CD14-positive monocyte (primary cell): ENCODE measurements around the gene SBK3. TPM values are rescaled to one million over a fixed set of nuclear protein-coding genes. Genes with fewer than 3 reads are reported as not detected.

Experiments used
- DNase-seq, 3 donors: peaks; one replicate each; pipeline ENCODE4 v3.0.0-alpha.2; 2011 to 2022
- H2AFZ ChIP-seq: 2 replicates; pipeline ENCODE4 v1.6.0; 2012; ENCODE audit warnings: mild to moderate bottlenecking, low read depth, low read length, inconsistent platforms; ENCODE audit not compliant: insufficient read depth, poor library complexity, severe bottlenecking
- H3K27ac ChIP-seq, 2 donors: 1 replicate in 1 of 2; 2 replicates in 1 of 2; pipeline ENCODE4 v1.5.1; 2012 to 2013; ENCODE audit warnings: low read length in 2 of 2, control low read depth in 1 of 2, inconsistent platforms in 1 of 2, low read depth in 1 of 2, mild to moderate bottlenecking in 1 of 2
- H3K27me3 ChIP-seq, 2 donors: one replicate each; pipeline versions ENCODE4 v1.6.0 to v1.6.1; 2011 to 2013; ENCODE audit warnings: low read length in 2 of 2; ENCODE audit not compliant: control insufficient read depth in 2 of 2, insufficient read depth in 2 of 2
- H3K36me3 ChIP-seq, 2 donors: replicated peaks in 1 of 2; 1 replicate in 1 of 2; 2 replicates in 1 of 2; pipeline versions ENCODE4 v1.5.1 to v1.6.1; 2012 to 2013; ENCODE audit warnings: low read length in 2 of 2, control low read depth in 1 of 2, inconsistent platforms in 1 of 2, mild to moderate bottlenecking in 1 of 2; ENCODE audit not compliant: insufficient read depth in 2 of 2, control insufficient read depth in 1 of 2
- H3K4me1 ChIP-seq, 2 donors: 1 replicate in 1 of 2; 2 replicates in 1 of 2; pipeline versions ENCODE4 v1.5.1 to v1.6.1; 2012 to 2013; ENCODE audit warnings: low read length in 2 of 2, control low read depth in 1 of 2, inconsistent platforms in 1 of 2, mild to moderate bottlenecking in 1 of 2, moderate library complexity in 1 of 2; ENCODE audit not compliant: insufficient read depth in 2 of 2, control insufficient read depth in 1 of 2
- H3K4me2 ChIP-seq: replicated peaks from 2 replicates; pipeline ENCODE3; 2012; ENCODE audit warnings: low read length, moderate library complexity, mild to moderate bottlenecking; ENCODE audit not compliant: poor library complexity, severe bottlenecking; ENCODE audit errors: extremely low read depth
- H3K4me3 ChIP-seq, 3 experiments: fragments of 200-600 bp in 1 of 3; sonication (generic) in 1 of 3; replicated peaks in 1 of 3; 1 replicate in 2 of 3; 2 replicates in 1 of 3; pipeline ENCODE4 v1.5.1; 2011 to 2013; ENCODE audit warnings: low read length in 3 of 3, mild to moderate bottlenecking in 3 of 3, control low read depth in 2 of 3, low read depth in 2 of 3, inconsistent platforms in 1 of 3, moderate library complexity in 1 of 3
- H3K79me2 ChIP-seq: 2 replicates; pipeline ENCODE4 v1.6.0; 2012; ENCODE audit warnings: mild to moderate bottlenecking, control low read depth, inconsistent platforms, low read length, moderate library complexity; ENCODE audit not compliant: insufficient read depth
- H3K9ac ChIP-seq: 2 replicates; pipeline ENCODE4 v1.6.0; 2017; ENCODE audit warnings: low read length, mild to moderate bottlenecking; ENCODE audit not compliant: insufficient read depth, poor library complexity, severe bottlenecking
- H3K9me3 ChIP-seq, 2 donors: replicated peaks in 1 of 2; 1 replicate in 1 of 2; 2 replicates in 1 of 2; pipeline versions ENCODE4 v1.5.1 to v1.6.1; 2012 to 2013; ENCODE audit warnings: low read length in 2 of 2, control low read depth in 1 of 2; ENCODE audit not compliant: control insufficient read depth in 1 of 2, insufficient read depth in 1 of 2
- H4K20me1 ChIP-seq: 2 replicates; pipeline ENCODE4 v1.6.0; 2012; ENCODE audit warnings: mild to moderate bottlenecking, low read length, control low read depth, moderate library complexity; ENCODE audit not compliant: insufficient read depth
- H3K27ac Mint-ChIP-seq, 7 donors: one replicate each; pipeline ENCODE4 v1.8.0; 2020; ENCODE audit warnings: mild to moderate bottlenecking in 7 of 7, mixed read lengths in 7 of 7, moderate library complexity in 6 of 7, inconsistent platforms in 2 of 7
- H3K27me3 Mint-ChIP-seq, 3 donors: one replicate each; pipeline ENCODE4 v1.8.0; 2021 to 2022; ENCODE audit warnings: low read depth in 3 of 3, mild to moderate bottlenecking in 3 of 3, mixed read lengths in 3 of 3, moderate library complexity in 3 of 3, inconsistent platforms in 1 of 3
- H3K36me3 Mint-ChIP-seq, 2 donors: one replicate each; pipeline ENCODE4 v1.8.0; 2020; ENCODE audit warnings: mixed read lengths in 2 of 2, inconsistent platforms in 1 of 2, mild to moderate bottlenecking in 1 of 2
- H3K4me1 Mint-ChIP-seq: one replicate; pipeline ENCODE4 v1.8.0; 2020; ENCODE audit warnings: mild to moderate bottlenecking, mixed read lengths
- H3K4me3 Mint-ChIP-seq, 2 donors: one replicate each; pipeline ENCODE4 v1.8.0; 2020; ENCODE audit warnings: mild to moderate bottlenecking in 2 of 2, mixed read lengths in 2 of 2, moderate library complexity in 1 of 2
- H3K9me3 Mint-ChIP-seq, 7 donors: one replicate each; pipeline ENCODE4 v1.8.0; 2020 to 2022; ENCODE audit warnings: mixed read lengths in 7 of 7, mild to moderate bottlenecking in 6 of 7, moderate library complexity in 6 of 7, inconsistent platforms in 2 of 7
- WGBS: methylation state at CpG from one replicate; pipeline ENCODE4 v1.1.5; 2013; ENCODE audit warnings: missing lambda C conversion rate; ENCODE audit not compliant: insufficient coverage; 5-methylcytosine and 5-hydroxymethylcytosine counted together
- intact Hi-C, 2 donors: fragments of 100-400 bp; cut with micrococcal nuclease; formaldehyde crosslinking; loops; one replicate each; pipeline versions ENCODE4 v1.15.0 to v1.15.1; 2023
- polyA minus RNA-seq: library from RNA; depleted of rRNA, polyadenylated mRNA; stranded (reverse); fragments of >200 nt; gene quantifications from 2 replicates; pipeline ENCODE4 v1.2.3, GENCODE V29; 2012
- polyA plus RNA-seq, 3 donors: library from polyadenylated mRNA; depleted of rRNA in 1 of 3; unstranded in 2 of 3; stranded (reverse) in 1 of 3; fragments of 300-500 nt in 2 of 3; fragments of >200 nt in 1 of 3; fragmentation: Illumina TruSeq in 2 of 3; gene quantifications; 1 replicate in 2 of 3; 2 replicates in 1 of 3; pipeline ENCODE4 v1.2.3, GENCODE V29; 2012 to 2021
- total RNA-seq, 12 experiments: library from RNA in 1 of 12; stranded (reverse) in 1 of 12; fragments of 120-200 nt in 1 of 12; gene quantifications; one replicate each; pipeline ENCODE4 v1.2.4 and lab custom pipeline; 2013 to 2026; ENCODE audit warnings: mixed read lengths in 6 of 12, inconsistent platforms in 1 of 12
- TF ChIP-seq, protein P1 (sequence below): fragments of 200-600 bp; IDR thresholded peaks from one replicate; pipeline ENCODE4 v1.8.0; 2022; ENCODE audit warnings: antibody characterized with exemption, mild to moderate bottlenecking

Gene SBK3, protein sequence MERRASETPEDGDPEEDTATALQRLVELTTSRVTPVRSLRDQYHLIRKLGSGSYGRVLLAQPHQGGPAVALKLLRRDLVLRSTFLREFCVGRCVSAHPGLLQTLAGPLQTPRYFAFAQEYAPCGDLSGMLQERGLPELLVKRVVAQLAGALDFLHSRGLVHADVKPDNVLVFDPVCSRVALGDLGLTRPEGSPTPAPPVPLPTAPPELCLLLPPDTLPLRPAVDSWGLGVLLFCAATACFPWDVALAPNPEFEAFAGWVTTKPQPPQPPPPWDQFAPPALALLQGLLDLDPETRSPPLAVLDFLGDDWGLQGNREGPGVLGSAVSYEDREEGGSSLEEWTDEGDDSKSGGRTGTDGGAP
- total RNA-seq (2013), result not detected
- polyA plus RNA-seq (not detected), polyA minus RNA-seq (not detected in 2 replicates), total RNA-seq (lab: John Stamatoyannopoulos, UW) (0 to 0.35 (median 0) reads per million in 11 experiments)

DNA sequence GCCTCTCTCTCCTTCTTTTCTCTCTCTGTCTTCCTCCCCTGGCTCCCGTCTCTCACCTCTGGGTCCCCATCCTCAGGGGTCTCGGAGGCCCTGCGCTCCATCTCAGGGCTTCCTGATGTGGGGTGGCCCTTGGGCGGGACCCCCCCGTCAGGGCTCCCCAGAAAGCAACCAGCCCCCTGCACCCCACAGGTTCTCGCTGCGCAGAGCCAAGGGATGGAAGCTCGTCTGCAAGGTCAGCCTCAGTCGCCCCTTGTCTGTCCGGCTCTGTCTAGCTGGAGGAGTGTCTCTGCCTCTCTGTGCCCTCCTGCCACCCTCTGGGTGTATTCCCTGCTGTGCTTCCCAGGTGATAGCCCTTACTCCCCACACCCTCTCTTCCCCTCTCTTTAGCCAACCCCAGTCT, at the start of gene SBK3:
Gene SBK3 (minus strand): TSS at position 101 of the 400 bp plus-strand sequence. CDS start 0 bp downstream, at position 101.
- no peak within 1 kb of the TSS for H3K9ac ChIP-seq
- H3K79me2 ChIP-seq, result no peaks in the 10 kb centered on the region
- H2AFZ ChIP-seq, result no peak within 1 kb of the TSS
- no peaks in the 10 kb centered on the region for H3K27me3 ChIP-seq
- TF ChIP-seq, protein P1, sequence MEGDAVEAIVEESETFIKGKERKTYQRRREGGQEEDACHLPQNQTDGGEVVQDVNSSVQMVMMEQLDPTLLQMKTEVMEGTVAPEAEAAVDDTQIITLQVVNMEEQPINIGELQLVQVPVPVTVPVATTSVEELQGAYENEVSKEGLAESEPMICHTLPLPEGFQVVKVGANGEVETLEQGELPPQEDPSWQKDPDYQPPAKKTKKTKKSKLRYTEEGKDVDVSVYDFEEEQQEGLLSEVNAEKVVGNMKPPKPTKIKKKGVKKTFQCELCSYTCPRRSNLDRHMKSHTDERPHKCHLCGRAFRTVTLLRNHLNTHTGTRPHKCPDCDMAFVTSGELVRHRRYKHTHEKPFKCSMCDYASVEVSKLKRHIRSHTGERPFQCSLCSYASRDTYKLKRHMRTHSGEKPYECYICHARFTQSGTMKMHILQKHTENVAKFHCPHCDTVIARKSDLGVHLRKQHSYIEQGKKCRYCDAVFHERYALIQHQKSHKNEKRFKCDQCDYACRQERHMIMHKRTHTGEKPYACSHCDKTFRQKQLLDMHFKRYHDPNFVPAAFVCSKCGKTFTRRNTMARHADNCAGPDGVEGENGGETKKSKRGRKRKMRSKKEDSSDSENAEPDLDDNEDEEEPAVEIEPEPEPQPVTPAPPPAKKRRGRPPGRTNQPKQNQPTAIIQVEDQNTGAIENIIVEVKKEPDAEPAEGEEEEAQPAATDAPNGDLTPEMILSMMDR, result no peak
- peaks cover 7% of the 10 kb centered on the region for H3K4me1 Mint-ChIP-seq
- no peaks in the 10 kb centered on the region for H3K36me3 ChIP-seq
- H3K4me1 ChIP-seq, result peaks cover 0 to 7% of the 10 kb centered on the region in 2 donors
- WGBS, result 100% methylated on average over 6 of the region's 10 CpGs
- H3K9me3 Mint-ChIP-seq, result peaks cover 0 to 5% (median 0%) of the 10 kb centered on the region in 7 donors
- intact Hi-C loops, result no loop called here
- no peaks in the 10 kb centered on the region for H4K20me1 ChIP-seq
- no peak within 1 kb of the TSS for H3K27ac ChIP-seq
- H3K36me3 Mint-ChIP-seq, result no peaks in the 10 kb centered on the region
- DNase-seq, result no peak
- no peak within 1 kb of the TSS for H3K4me2 ChIP-seq
- peak within 1 kb of the TSS in 1 of 7 donors; percentile 67 for H3K27ac Mint-ChIP-seq
- H3K9me3 ChIP-seq, result no peaks in the 10 kb centered on the region
- no peak within 1 kb of the TSS for H3K4me3 ChIP-seq
- peaks cover 15 to 24% (median 21%) of the 10 kb centered on the region in 3 donors for H3K27me3 Mint-ChIP-seq
- H3K4me3 Mint-ChIP-seq, result no peak within 1 kb of the TSS

DNA sequence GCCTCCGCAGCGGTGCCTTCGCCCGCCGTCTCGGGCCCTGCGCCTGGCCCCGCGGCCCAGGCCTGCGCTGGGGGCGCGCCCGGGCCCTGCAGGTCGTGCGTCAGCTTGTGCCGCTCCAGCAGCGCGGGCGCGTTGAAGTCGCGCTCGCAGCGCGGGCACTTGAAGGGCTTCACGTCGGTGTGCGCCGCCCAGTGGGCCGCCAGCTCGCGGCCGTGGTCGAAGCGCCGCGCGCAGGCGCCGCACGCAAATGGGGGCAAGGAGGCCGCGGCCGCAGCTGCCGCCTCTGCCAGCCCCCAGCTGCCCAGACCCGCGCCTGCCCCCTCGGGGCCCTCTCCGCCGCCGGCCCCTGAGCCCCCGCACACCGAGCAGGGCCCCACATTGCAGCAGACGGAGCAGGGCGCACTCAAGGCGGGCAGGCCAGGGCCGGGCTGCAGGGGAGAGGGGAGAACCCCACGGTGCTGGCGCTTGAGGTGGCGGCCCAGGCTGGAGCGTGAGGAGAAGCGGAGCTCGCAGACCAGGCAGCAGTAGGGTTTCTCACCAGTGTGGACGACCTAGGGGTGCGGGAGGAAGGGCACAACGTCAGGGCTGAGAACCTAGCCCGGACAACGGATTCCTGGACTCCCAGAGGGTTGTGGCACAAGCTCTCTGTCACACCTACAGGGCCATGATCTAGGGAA, 47.9 kb upstream of the SBK3 start:
- TF ChIP-seq, protein P1, result no peak
- Mint-ChIP-seq H3K4me1 (no peaks in the 10 kb centered on the region), H3K9me3 (peaks cover 6 to 16% (median 12%) of the 10 kb centered on the region in 7 donors), H3K4me3 (no peak overlapping the region), H3K27ac (peak overlapping the region in 1 of 7 donors; percentile 64), H3K36me3 (peaks cover 29 to 41% of the 10 kb centered on the region in 2 donors), H3K27me3 (peaks cover 0 to 3% (median 0%) of the 10 kb centered on the region in 3 donors)
- Histone ChIP-seq H4K20me1 (no peaks in the 10 kb centered on the region), H3K4me2 (no peak overlapping the region), H3K27me3 (no peaks in the 10 kb centered on the region), H3K9me3 (peaks cover 0 to 10% of the 10 kb centered on the region in 2 donors), H3K4me3 (no peak overlapping the region), H3K4me1 (no peaks in the 10 kb centered on the region), H2AFZ (no peak overlapping the region), H3K27ac (no peak overlapping the region), H3K9ac (no peak overlapping the region), H3K79me2 (peaks cover 4% of the 10 kb centered on the region), H3K36me3 (peaks cover 24 to 38% of the 10 kb centered on the region in 2 donors)
- intact Hi-C loops, result no loop called here
- DNase-seq, result no peak
- 97% methylated on average over 60 of the region's 68 CpGs for WGBS
